ENCODE measurements around the gene B3GNT2.

B3GNT2 gene

GRCh38 chr2:62215306-62216064, 19.6 kb downstream of the B3GNT2 start:
- Histone ChIP-seq H4K12ac (ENCODE audit: low read depth, low read length) (no peak overlapping the region), H3K4me3 (ENCODE audit: low read depth, low read length) (no peak overlapping the region), H4K8ac (ENCODE audit: low read depth, low read length) (no peak overlapping the region), H3K27ac (ENCODE audit: low read depth, low read length) (peak overlapping the region; percentile 44), H2BK5ac (ENCODE audit: low read depth, low read length, poor library complexity) (no peak overlapping the region), H3K27me3 (ENCODE audit: insufficient read depth, low read length) (no peaks in the 10 kb centered on the region), H4K91ac (ENCODE audit: low read depth, low read length) (no peak overlapping the region), H3K4me1 (ENCODE audit: control insufficient read depth in 1 of 2, insufficient read depth in 2 of 2, low read length in 2 of 2) (peaks cover 22 to 34% of the 10 kb centered on the region in 2 experiments), H3K23ac (ENCODE audit: low read length) (no peak overlapping the region), H2AFZ (ENCODE audit: insufficient read depth, low read length, poor library complexity) (no peak overlapping the region), H3K79me1 (ENCODE audit: low read length) (peaks cover 6% of the 10 kb centered on the region), H3K4me2 (ENCODE audit: low read length) (peak overlapping the region; percentile 36), H3K18ac (ENCODE audit: low read length) (peak overlapping the region; percentile 13), H3K79me2 (ENCODE audit: control insufficient read depth, insufficient read depth, low read length, poor library complexity) (peaks cover 39% of the 10 kb centered on the region), H3K9ac (ENCODE audit: low read length) (no peak overlapping the region), H3K4ac (ENCODE audit: low read depth, low read length) (peak overlapping the region; percentile 51), H2BK120ac (ENCODE audit: insufficient read depth, low read length, poor library complexity) (no peak overlapping the region), H3K9me3 (ENCODE audit: insufficient read depth, low read depth, low read length) (peaks cover 3% of the 10 kb centered on the region), H3K14ac (ENCODE audit: low read length) (peak overlapping the region; percentile 10), H2BK12ac (ENCODE audit: low read length) (peak overlapping the region; percentile 21), H3K36me3 (ENCODE audit: control insufficient read depth in 1 of 2, insufficient read depth in 2 of 2, low read length in 2 of 2) (peaks cover 4 to 6% of the 10 kb centered on the region in 2 experiments), H2AK5ac (ENCODE audit: low read length) (no peak overlapping the region)
- peak; percentile 39 to 60 for DNase-seq
- no CpG with 5 or more reads among the region's 11 CpGs for WGBS (ENCODE audit: extremely low coverage, insufficient coverage, insufficient read length)

- H2AK5ac ChIP-seq (ENCODE audit: low read length) = no peak overlapping the region
- H4K91ac ChIP-seq (ENCODE audit: low read depth, low read length) = no peak overlapping the region
- peaks cover 3% of the 10 kb centered on the region for H3K9me3 ChIP-seq (ENCODE audit: insufficient read depth, low read depth, low read length)
- no peak overlapping the region for H3K4me2 ChIP-seq (ENCODE audit: low read length)
- H3K14ac ChIP-seq (ENCODE audit: low read length) = no peak overlapping the region
- no CpG with 5 or more reads among the region's 2 CpGs for WGBS (ENCODE audit: extremely low coverage, insufficient coverage, insufficient read length)
- peaks cover 22 to 34% of the 10 kb centered on the region in 2 experiments for H3K4me1 ChIP-seq (ENCODE audit: control insufficient read depth in 1 of 2, insufficient read depth in 2 of 2, low read length in 2 of 2)
- peak overlapping the region; percentile 36 for H3K18ac ChIP-seq (ENCODE audit: low read length)
- peaks cover 39% of the 10 kb centered on the region for H3K79me2 ChIP-seq (ENCODE audit: control insufficient read depth, insufficient read depth, low read length, poor library complexity)
- no peak overlapping the region for H2BK120ac ChIP-seq (ENCODE audit: insufficient read depth, low read length, poor library complexity)
- H3K23ac ChIP-seq (ENCODE audit: low read length) = no peak overlapping the region
- peak overlapping the region; percentile 44 for H3K27ac ChIP-seq (ENCODE audit: low read depth, low read length)
- no peak overlapping the region for H2BK12ac ChIP-seq (ENCODE audit: low read length)
- peaks cover 4 to 6% of the 10 kb centered on the region in 2 experiments for H3K36me3 ChIP-seq (ENCODE audit: control insufficient read depth in 1 of 2, insufficient read depth in 2 of 2, low read length in 2 of 2)
- peak overlapping the region; percentile 51 for H3K4ac ChIP-seq (ENCODE audit: low read depth, low read length)
- H2BK5ac ChIP-seq (ENCODE audit: low read depth, low read length, poor library complexity) = no peak overlapping the region
- H3K79me1 ChIP-seq (ENCODE audit: low read length) = peaks cover 6% of the 10 kb centered on the region
- H3K4me3 ChIP-seq (ENCODE audit: low read depth, low read length) = no peak overlapping the region
- DNase-seq = no peak
- H3K9ac ChIP-seq (ENCODE audit: low read length) = no peak overlapping the region
- H2AFZ ChIP-seq (ENCODE audit: insufficient read depth, low read length, poor library complexity) = no peak overlapping the region
- no peaks in the 10 kb centered on the region for H3K27me3 ChIP-seq (ENCODE audit: insufficient read depth, low read length)
- H4K12ac ChIP-seq (ENCODE audit: low read depth, low read length) = no peak overlapping the region
- no peak overlapping the region for H4K8ac ChIP-seq (ENCODE audit: low read depth, low read length)
These were observed 20.2 kb downstream of the B3GNT2 start for GRCh38 chr2:62216113-62216512.

DNA sequence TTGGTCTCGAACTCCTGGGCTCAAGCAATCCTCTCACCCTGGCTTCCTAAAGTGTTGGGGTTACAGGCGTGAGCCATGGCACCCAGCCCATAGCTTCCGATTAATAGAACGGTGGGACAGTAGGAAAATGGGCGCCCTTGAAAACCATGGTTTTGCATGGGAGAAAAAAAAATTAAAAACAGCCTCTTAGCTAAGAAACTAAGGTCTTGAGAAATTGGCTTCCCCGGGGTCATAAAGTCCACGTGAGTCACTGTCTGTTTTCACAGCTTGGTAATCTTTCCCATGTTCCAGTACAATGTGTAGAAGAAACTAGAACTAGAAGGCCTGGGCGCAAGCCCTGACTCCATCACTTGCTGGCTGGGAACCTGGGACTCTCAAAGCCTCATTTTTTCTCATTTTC, 20.7 kb downstream of the B3GNT2 start:
- Histone ChIP-seq H3K27ac (ENCODE audit: low read depth, low read length) (no peak overlapping the region), H3K27me3 (ENCODE audit: insufficient read depth, low read length) (no peaks in the 10 kb centered on the region), H3K9me3 (ENCODE audit: insufficient read depth, low read depth, low read length) (peaks cover 3% of the 10 kb centered on the region), H4K91ac (ENCODE audit: low read depth, low read length) (no peak overlapping the region), H4K12ac (ENCODE audit: low read depth, low read length) (no peak overlapping the region), H3K4ac (ENCODE audit: low read depth, low read length) (peak overlapping the region; percentile 51), H3K4me2 (ENCODE audit: low read length) (no peak overlapping the region), H3K4me3 (ENCODE audit: low read depth, low read length) (no peak overlapping the region), H3K23ac (ENCODE audit: low read length) (no peak overlapping the region), H2BK120ac (ENCODE audit: insufficient read depth, low read length, poor library complexity) (no peak overlapping the region), H2AK5ac (ENCODE audit: low read length) (no peak overlapping the region), H2BK12ac (ENCODE audit: low read length) (no peak overlapping the region), H3K18ac (ENCODE audit: low read length) (peak overlapping the region; percentile 36), H2AFZ (ENCODE audit: insufficient read depth, low read length, poor library complexity) (no peak overlapping the region), H3K36me3 (ENCODE audit: control insufficient read depth in 1 of 2, insufficient read depth in 2 of 2, low read length in 2 of 2) (peaks cover 4 to 6% of the 10 kb centered on the region in 2 experiments), H3K4me1 (ENCODE audit: control insufficient read depth in 1 of 2, insufficient read depth in 2 of 2, low read length in 2 of 2) (peaks cover 22 to 32% of the 10 kb centered on the region in 2 experiments), H4K8ac (ENCODE audit: low read depth, low read length) (no peak overlapping the region), H3K79me1 (ENCODE audit: low read length) (peaks cover 6% of the 10 kb centered on the region), H3K9ac (ENCODE audit: low read length) (no peak overlapping the region), H3K79me2 (ENCODE audit: control insufficient read depth, insufficient read depth, low read length, poor library complexity) (peaks cover 37% of the 10 kb centered on the region), H2BK5ac (ENCODE audit: low read depth, low read length, poor library complexity) (no peak overlapping the region), H3K14ac (ENCODE audit: low read length) (no peak overlapping the region)
- peak in 1 of 2 donors; percentile 56 for DNase-seq
- no CpG with 5 or more reads among the region's 8 CpGs for WGBS (ENCODE audit: extremely low coverage, insufficient coverage, insufficient read length)

- Histone ChIP-seq H2AK5ac (ENCODE audit: low read length) (no peak overlapping the region), H3K4ac (ENCODE audit: low read depth, low read length) (peak overlapping the region; percentile 51), H3K9ac (ENCODE audit: low read length) (no peak overlapping the region), H3K4me1 (ENCODE audit: control insufficient read depth in 1 of 2, insufficient read depth in 2 of 2, low read length in 2 of 2) (peaks cover 22 to 31% of the 10 kb centered on the region in 2 experiments), H3K9me3 (ENCODE audit: insufficient read depth, low read depth, low read length) (peaks cover under 1% of the 10 kb centered on the region), H3K27ac (ENCODE audit: low read depth, low read length) (no peak overlapping the region), H2BK120ac (ENCODE audit: insufficient read depth, low read length, poor library complexity) (no peak overlapping the region), H3K14ac (ENCODE audit: low read length) (no peak overlapping the region), H3K4me3 (ENCODE audit: low read depth, low read length) (no peak overlapping the region), H2BK5ac (ENCODE audit: low read depth, low read length, poor library complexity) (no peak overlapping the region), H3K79me1 (ENCODE audit: low read length) (peaks cover 6% of the 10 kb centered on the region), H3K27me3 (ENCODE audit: insufficient read depth, low read length) (no peaks in the 10 kb centered on the region), H4K12ac (ENCODE audit: low read depth, low read length) (no peak overlapping the region), H3K18ac (ENCODE audit: low read length) (no peak overlapping the region), H3K4me2 (ENCODE audit: low read length) (no peak overlapping the region), H3K36me3 (ENCODE audit: control insufficient read depth in 1 of 2, insufficient read depth in 2 of 2, low read length in 2 of 2) (peaks cover under 1 to 4% of the 10 kb centered on the region in 2 experiments), H3K79me2 (ENCODE audit: control insufficient read depth, insufficient read depth, low read length, poor library complexity) (peaks cover 33% of the 10 kb centered on the region), H4K8ac (ENCODE audit: low read depth, low read length) (no peak overlapping the region), H2BK12ac (ENCODE audit: low read length) (no peak overlapping the region), H3K23ac (ENCODE audit: low read length) (no peak overlapping the region), H4K91ac (ENCODE audit: low read depth, low read length) (no peak overlapping the region), H2AFZ (ENCODE audit: insufficient read depth, low read length, poor library complexity) (no peak overlapping the region)
- no CpG with 5 or more reads among the region's 10 CpGs for WGBS (ENCODE audit: extremely low coverage, insufficient coverage, insufficient read length)
- no peak for DNase-seq
These were observed 21.5 kb downstream of the B3GNT2 start for GRCh38 chr2:62217421-62217820.
